T-helper 2 cell treated with Interferon-gamma antibody and Interleukin-4, amounts not matched to agents 100 ng/mL and 5 ng/mL, for 36 hours (primary cell): ENCODE measurements around the gene HIPK2. TPM values are rescaled to one million over a fixed set of nuclear protein-coding genes. Genes with fewer than 3 reads are reported as not detected.

Experiments
- intact Hi-C: fragments of 100-400 bp; cut with micrococcal nuclease; formaldehyde crosslinking; loops from one replicate; pipeline ENCODE4 v1.15.1; 2023
- total RNA-seq: library from RNA; stranded (reverse); gene quantifications from 2 replicates; pipeline ENCODE4 v1.2.3, GENCODE V29; 2022

HIPK2 gene
- total RNA-seq: 19.2 and 20.0 TPM in 2 replicates

- intact Hi-C loops: loop anchor here (1.0 to 5.0 kb wide), 6 partner anchors 56 to 397 kb away; partner anchors contain the start of gene PARP12
These were observed at the start of gene HIPK2 for GRCh38 chr7:139777948-139778841. TSS of gene HIPK2 (minus strand) at chr7:139777998. CDS start at chr7:139777623, 375 bp downstream.

GRCh38 chr7:139827042-139827441 is 49.2 kb upstream of the HIPK2 start:
- intact Hi-C loops: loop anchor here (5.0 kb wide), 1 partner anchor 180 kb away; no protein-coding TSS in a partner anchor

GRCh38 chr7:139825666-139826290 is 48.0 kb upstream of the HIPK2 start:
- intact Hi-C loops: loop anchor here (5.0 kb wide), 1 partner anchor 178 kb away; no protein-coding TSS in a partner anchor

DNA sequence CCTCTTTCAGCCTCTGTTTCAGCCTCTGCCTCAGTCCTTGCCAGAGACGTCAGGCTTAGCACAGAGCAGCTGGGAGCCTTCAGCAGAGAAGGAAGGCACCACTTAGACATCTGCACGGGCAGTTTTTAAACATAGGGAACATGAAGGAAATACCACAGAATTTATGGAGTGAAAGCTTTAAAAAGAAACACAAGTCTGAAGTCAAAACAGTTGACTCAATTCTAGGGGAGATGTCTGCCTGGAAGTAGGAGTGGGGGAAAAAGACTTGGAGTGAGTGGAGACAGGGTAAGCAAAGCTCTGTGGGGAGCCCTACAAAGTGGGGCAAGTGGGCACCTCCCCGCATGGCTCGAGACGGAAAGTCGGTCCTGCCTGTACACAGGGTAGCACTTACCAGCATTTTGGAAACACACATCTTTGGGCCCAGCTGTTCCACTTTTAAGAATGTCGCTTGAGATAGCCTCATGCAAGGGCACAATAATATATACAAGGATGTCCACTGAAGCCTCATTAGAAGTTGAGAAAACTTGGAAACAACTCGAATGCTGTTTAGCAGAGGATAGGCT is 46.2 kb upstream of the HIPK2 start:
- intact Hi-C loops: no loop called here

GRCh38 chr7:139822855-139823254 is 45.1 kb upstream of the HIPK2 start:
- intact Hi-C loops: no loop called here

DNA sequence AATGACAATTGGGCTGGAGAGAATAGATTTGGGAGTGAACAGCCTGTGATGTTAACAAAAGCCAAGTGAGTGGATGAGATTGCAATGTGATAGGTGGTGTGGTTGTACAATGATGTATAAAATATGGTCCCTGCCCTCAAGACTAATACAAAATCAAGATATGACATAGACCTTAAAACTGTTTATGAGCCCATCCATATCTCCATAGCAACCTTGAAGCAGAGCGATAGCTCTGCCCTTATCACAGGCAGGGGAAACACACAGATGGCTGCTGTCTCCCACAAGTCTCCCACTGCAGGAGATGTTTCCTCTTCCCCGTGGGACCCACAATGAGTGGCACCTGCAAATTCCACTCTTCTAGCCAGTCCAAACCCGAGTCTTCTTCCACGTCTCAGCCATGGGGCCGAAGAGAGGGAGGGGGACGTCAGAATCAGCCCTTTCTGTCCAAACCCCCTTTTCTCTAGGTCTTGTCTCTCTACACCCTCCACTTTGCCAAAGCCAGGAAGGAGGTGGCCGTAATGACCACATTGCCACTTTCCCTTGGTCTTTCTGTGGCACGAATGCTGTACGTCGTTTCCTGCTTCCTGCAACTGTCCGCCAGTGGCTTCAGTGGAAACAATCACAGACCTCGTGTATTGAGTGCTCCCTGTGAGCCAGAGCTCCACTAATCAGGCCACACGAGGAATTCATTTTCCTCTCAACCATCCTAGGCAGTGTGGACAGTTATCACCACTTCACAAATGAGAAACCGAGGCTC is 43.7 kb upstream of the HIPK2 start:
- intact Hi-C loops: no loop called here

DNA sequence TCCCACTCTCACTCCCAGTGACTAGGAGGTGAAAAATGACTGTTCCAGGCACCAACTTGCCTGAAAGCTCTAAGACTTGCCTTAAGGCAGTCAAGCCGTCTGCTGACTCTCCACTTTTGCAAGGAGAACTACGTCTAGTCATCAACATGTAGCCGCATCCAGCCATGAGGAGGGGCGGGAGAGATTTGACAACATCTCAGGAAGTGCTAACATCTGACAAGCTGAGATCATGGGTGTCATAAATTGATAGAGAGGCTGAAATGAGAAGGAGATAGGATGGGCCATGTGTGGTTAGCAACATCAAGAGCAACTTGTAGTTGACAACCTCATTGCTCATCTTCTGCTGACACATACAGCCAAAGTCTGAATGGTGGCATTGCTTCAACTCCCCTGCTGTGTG is 42.3 kb upstream of the HIPK2 start:
- intact Hi-C loops: no loop called here

- intact Hi-C loops: no loop called here
These were observed 39.5 kb upstream of the HIPK2 start for GRCh38 chr7:139817249-139817648.

- intact Hi-C loops: no loop called here
These were observed 35.9 kb upstream of the HIPK2 start for GRCh38 chr7:139813689-139814088.

DNA sequence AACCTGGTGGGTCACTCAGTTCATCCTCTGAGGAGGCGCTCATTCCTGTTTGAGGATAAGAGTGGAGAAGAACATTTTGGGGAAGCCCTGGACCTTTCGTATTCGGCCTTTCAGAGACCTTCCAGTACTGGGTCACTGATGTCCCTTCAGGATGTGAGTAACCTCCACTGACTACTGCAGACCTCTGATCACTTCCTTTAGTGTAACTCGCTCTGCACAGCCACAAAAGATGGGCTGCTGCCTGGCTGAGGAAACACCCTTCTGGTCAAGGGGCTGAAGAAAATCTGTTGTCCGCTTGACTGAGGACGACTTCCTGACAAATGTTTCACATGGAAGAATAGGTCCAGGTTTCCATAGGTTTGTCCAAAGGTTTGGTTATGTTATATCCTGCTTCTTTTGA is 35.4 kb upstream of the HIPK2 start:
- intact Hi-C loops: no loop called here

GRCh38 chr7:139811066-139811465 is 33.3 kb upstream of the HIPK2 start:
- intact Hi-C loops: no loop called here

GRCh38 chr7:139808846-139809442 is 31.1 kb upstream of the HIPK2 start:
- intact Hi-C loops: no loop called here

GRCh38 chr7:139808427-139808826 is 30.6 kb upstream of the HIPK2 start:
- intact Hi-C loops: no loop called here

- intact Hi-C loops: no loop called here
These were observed 29.2 kb upstream of the HIPK2 start for GRCh38 chr7:139807009-139807408.

DNA sequence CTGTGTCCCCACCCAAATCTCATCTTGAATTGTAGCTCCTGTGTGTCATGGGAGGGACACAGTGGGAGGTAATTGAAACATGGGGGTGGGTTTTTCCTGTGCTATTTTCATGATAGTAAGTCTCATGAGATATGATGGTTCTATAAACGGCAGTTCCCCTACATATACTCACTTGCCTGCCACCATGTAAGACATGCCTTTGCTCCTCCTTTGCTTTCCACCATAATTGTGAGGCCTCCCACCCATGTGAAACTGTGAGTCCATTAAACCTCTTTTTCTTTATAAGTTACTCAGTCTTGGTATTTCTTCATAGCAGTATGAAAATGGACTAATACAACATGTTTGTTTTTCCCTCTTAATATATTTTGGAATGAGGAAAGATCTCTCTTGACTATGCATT is 26.8 kb upstream of the HIPK2 start:
- intact Hi-C loops: no loop called here

GRCh38 chr7:139799586-139799985 is 21.8 kb upstream of the HIPK2 start:
- intact Hi-C loops: no loop called here

DNA sequence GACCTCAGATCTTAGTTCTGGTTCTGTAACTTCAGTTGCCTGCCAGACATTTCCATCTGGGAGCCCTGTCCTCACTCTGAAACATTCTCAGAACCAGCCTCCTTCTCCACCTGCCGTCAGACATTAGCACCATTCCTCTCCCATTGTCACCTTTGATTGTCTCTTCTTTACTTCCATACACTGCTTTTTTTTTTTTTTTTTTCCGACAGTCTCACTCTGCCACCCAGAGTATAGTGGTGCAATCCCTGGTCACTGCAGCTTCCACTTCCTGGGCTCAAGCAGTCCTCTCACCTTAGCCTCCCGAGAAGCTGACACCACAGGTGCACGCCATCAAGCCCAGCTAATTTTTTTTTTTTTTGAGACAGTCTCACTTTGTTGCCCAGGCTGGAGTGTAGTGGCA is 21.1 kb upstream of the HIPK2 start:
- intact Hi-C loops: no loop called here

DNA sequence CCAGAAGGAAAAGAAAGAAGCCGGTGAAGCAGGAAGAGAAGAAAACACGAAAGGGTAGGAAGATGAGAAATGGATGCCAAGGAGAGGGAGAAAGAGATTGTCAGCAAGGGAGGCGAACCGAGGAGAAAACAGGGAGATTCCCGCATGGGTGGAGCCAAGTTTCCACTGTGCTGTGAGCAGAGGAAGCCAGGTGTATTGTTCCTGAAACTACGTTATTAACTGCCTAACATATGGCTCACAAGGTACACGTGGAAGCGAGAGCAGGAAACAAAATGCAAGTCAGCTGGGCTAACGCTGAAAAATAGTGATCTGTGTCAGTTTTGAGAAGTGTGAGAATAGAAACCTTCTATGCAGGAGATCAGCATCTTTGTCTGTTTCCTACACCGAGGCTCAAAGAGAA is 20.4 kb upstream of the HIPK2 start:
- intact Hi-C loops: no loop called here

- intact Hi-C loops: no loop called here
These were observed 19.8 kb upstream of the HIPK2 start for GRCh38 chr7:139797607-139798006.

DNA sequence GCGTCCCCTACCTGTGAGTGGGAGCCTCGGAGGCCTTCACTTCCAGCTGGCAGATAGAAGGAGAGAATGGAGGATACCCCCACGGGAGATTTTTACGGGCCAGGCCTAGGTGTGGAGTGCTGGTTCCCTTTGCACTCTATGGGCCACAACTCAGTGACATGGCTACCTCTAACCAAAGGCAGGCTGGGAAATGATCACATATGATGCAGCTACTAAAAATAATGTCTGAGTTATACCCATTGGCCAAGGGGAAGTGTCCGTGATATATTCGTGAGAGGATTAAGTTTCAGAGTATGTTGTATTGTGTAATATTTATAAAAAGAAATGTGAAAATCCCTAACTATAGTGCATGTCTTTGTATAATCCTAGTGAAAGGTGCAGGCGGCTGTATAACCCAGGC is 13.5 kb upstream of the HIPK2 start:
- intact Hi-C loops: no loop called here

- intact Hi-C loops: no loop called here
These were observed 6.8 kb upstream of the HIPK2 start for GRCh38 chr7:139784648-139785047.
